Measurements from ENCODE around the gene ZNF41. TPM values are rescaled to one million over a fixed set of nuclear protein-coding genes. Genes with fewer than 3 reads are reported as not detected.

The ZNF41 gene
- polyA plus RNA-seq, 3 donors, result 1.8 to 4.3 (median 3.1) TPM

- intact Hi-C loops (cut with micrococcal nuclease), result loop anchor here (2.0 to 5.0 kb wide), 3 partner anchors 41 to 331 kb away; partner anchors contain the start of genes UBA1 (in 2 of the 2) and ZNF41 (in 1 of the 2)
- no peaks in the 10 kb centered on the region for H3K79me2 ChIP-seq (ENCODE audit: insufficient read depth, low read length)
- H3K4me3 ChIP-seq (replicated peaks in 1 of 3; ENCODE audit: low read depth in 2 of 3, low read length in 3 of 3), result peak overlapping the region; percentile 4 to 74 (median 48)
- Mint-ChIP-seq H3K36me3 (no peaks in the 10 kb centered on the region), H3K27ac (peak overlapping the region in 2 of 7 donors; percentile 43 to 50), H3K4me1 (peaks cover 5% of the 10 kb centered on the region), H3K27me3 (ENCODE audit: low read depth in 3 of 3) (peaks cover 2 to 17% (median 8%) of the 10 kb centered on the region in 3 donors), H3K4me3 (peak overlapping the region; percentile 66 to 70), H3K9me3 (peaks cover 0 to 27% (median 14%) of the 10 kb centered on the region in 7 donors)
- H3K9me3 ChIP-seq (replicated peaks in 1 of 2; ENCODE audit: control insufficient read depth in 1 of 2, insufficient read depth in 1 of 2, low read length in 2 of 2), result no peaks in the 10 kb centered on the region
- WGBS (ENCODE audit: insufficient coverage), result 0% methylated on average over 27 of the region's 33 CpGs
- no peaks in the 10 kb centered on the region for H4K20me1 ChIP-seq (ENCODE audit: insufficient read depth, low read length)
- DNase-seq, result peak; percentile 77 to 81 (median 79)
- H2AFZ ChIP-seq (ENCODE audit: insufficient read depth, low read depth, low read length, poor library complexity, severe bottlenecking), result peak overlapping the region; percentile 84
- H3K27me3 ChIP-seq (ENCODE audit: control insufficient read depth in 2 of 2, insufficient read depth in 2 of 2, low read length in 2 of 2), result peaks cover 0 to 5% of the 10 kb centered on the region in 2 donors
- H3K9ac ChIP-seq (ENCODE audit: insufficient read depth, low read length, poor library complexity, severe bottlenecking), result peak overlapping the region; percentile 36
- peak; percentile 68 for TF ChIP-seq CTCF (IDR thresholded peaks at IDR 0.05)
- peak overlapping the region; percentile 82 for H3K4me2 ChIP-seq (replicated peaks; ENCODE audit: extremely low read depth, low read length, poor library complexity, severe bottlenecking)
- H3K36me3 ChIP-seq (replicated peaks in 1 of 2; ENCODE audit: control insufficient read depth in 1 of 2, insufficient read depth in 2 of 2, low read length in 2 of 2), result no peaks in the 10 kb centered on the region
- peaks cover 6 to 11% of the 10 kb centered on the region in 2 donors for H3K4me1 ChIP-seq (ENCODE audit: control insufficient read depth in 1 of 2, insufficient read depth in 2 of 2, low read length in 2 of 2)
- H3K27ac ChIP-seq (ENCODE audit: low read depth in 1 of 2, low read length in 2 of 2), result no peak overlapping the region
These were observed 40.3 kb upstream of the ZNF41 start for GRCh38 chrX:47523297-47523696.

- peak in 1 of 3 donors; percentile 4 for DNase-seq
- no peaks in the 10 kb centered on the region for H3K9me3 ChIP-seq (replicated peaks in 1 of 2; ENCODE audit: control insufficient read depth in 1 of 2, insufficient read depth in 1 of 2, low read length in 2 of 2)
- no peak overlapping the region for H3K27ac ChIP-seq (ENCODE audit: low read depth in 1 of 2, low read length in 2 of 2)
- H3K4me2 ChIP-seq (replicated peaks; ENCODE audit: extremely low read depth, low read length, poor library complexity, severe bottlenecking), result no peak overlapping the region
- H4K20me1 ChIP-seq (ENCODE audit: insufficient read depth, low read length), result no peaks in the 10 kb centered on the region
- H3K36me3 ChIP-seq (replicated peaks in 1 of 2; ENCODE audit: control insufficient read depth in 1 of 2, insufficient read depth in 2 of 2, low read length in 2 of 2), result no peaks in the 10 kb centered on the region
- H3K9me3 Mint-ChIP-seq, result peaks cover 0 to 26% (median 12%) of the 10 kb centered on the region in 7 donors
- peaks cover 26% of the 10 kb centered on the region for H3K4me1 Mint-ChIP-seq
- H3K4me3 ChIP-seq (replicated peaks in 1 of 3; ENCODE audit: low read depth in 2 of 3, low read length in 3 of 3), result no peak overlapping the region
- no CpG with 5 or more reads among the region's 3 CpGs for WGBS (ENCODE audit: insufficient coverage)
- no peaks in the 10 kb centered on the region for H3K79me2 ChIP-seq (ENCODE audit: insufficient read depth, low read length)
- peaks cover 20 to 39% of the 10 kb centered on the region in 2 donors for H3K4me1 ChIP-seq (ENCODE audit: control insufficient read depth in 1 of 2, insufficient read depth in 2 of 2, low read length in 2 of 2)
- no peaks in the 10 kb centered on the region for H3K27me3 ChIP-seq (ENCODE audit: control insufficient read depth in 2 of 2, insufficient read depth in 2 of 2, low read length in 2 of 2)
- no peak for TF ChIP-seq CTCF (IDR thresholded peaks at IDR 0.05)
- intact Hi-C loops (cut with micrococcal nuclease), result no loop called here
- H3K36me3 Mint-ChIP-seq, result no peaks in the 10 kb centered on the region
- H3K9ac ChIP-seq (ENCODE audit: insufficient read depth, low read length, poor library complexity, severe bottlenecking), result no peak overlapping the region
- H3K4me3 Mint-ChIP-seq, result no peak overlapping the region
- no peak overlapping the region for H3K27ac Mint-ChIP-seq
- peaks cover 3 to 21% (median 5%) of the 10 kb centered on the region in 3 donors for H3K27me3 Mint-ChIP-seq (ENCODE audit: low read depth in 3 of 3)
- no peak overlapping the region for H2AFZ ChIP-seq (ENCODE audit: insufficient read depth, low read depth, low read length, poor library complexity, severe bottlenecking)
These were observed 35.1 kb upstream of the ZNF41 start for GRCh38 chrX:47518144-47518543.

Data from CD14-positive monocyte (primary cell).